HL-60/S4 treated with phorbol 12-myristate 13-acetate at 8.2 ng/mL for 4 days and 3 days (cell line): Measurements from ENCODE around the gene ZBTB16.

Experiments
- in situ Hi-C: fragments of 300-500 bp; cut with MboI; formaldehyde crosslinking; loops from 2 replicates; pipeline ENCODE4 v1.15.0; 2022; ENCODE audit warnings: low sequenced_read_pairs

The ZBTB16 gene

DNA sequence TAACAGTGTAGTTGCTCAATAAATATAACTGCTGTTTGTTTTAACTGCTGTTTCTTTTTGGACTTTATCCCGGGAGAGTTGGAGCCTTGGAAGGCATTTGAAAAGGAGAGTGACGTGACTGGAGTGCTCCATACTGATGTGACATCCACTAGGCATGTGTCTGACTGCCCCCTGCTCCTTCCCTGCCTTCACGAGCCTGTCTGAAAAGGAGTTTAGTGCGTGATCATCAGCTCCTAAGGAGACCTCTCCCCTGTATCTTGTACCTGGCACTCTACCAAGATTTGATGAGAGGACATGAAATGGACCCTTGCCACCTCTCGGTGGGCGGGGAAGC lies 22.9 kb downstream of the ZBTB16 start:
- in situ Hi-C loops, result no loop called here

DNA sequence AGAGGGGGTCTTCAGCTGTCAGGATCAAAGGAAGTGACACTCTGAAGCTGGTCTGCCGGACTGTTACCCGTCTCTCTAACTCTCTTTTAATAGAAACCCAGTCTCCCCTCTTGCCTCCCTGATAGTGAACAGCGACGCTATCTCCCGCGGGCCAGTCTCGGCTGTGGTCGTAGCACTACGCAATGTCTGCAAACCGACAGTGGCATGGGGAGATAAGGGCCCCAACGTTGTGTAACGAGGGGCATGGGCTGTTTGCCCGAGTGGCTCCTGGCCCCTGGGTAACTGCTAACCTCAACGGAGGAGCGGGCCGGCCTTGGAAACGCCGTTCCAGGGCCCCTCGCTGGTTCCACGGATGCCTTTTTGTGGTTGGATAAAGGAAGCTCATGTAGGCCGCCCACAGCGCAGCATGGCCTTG lies 23.3 kb downstream of the ZBTB16 start:
- in situ Hi-C loops, result no loop called here

DNA sequence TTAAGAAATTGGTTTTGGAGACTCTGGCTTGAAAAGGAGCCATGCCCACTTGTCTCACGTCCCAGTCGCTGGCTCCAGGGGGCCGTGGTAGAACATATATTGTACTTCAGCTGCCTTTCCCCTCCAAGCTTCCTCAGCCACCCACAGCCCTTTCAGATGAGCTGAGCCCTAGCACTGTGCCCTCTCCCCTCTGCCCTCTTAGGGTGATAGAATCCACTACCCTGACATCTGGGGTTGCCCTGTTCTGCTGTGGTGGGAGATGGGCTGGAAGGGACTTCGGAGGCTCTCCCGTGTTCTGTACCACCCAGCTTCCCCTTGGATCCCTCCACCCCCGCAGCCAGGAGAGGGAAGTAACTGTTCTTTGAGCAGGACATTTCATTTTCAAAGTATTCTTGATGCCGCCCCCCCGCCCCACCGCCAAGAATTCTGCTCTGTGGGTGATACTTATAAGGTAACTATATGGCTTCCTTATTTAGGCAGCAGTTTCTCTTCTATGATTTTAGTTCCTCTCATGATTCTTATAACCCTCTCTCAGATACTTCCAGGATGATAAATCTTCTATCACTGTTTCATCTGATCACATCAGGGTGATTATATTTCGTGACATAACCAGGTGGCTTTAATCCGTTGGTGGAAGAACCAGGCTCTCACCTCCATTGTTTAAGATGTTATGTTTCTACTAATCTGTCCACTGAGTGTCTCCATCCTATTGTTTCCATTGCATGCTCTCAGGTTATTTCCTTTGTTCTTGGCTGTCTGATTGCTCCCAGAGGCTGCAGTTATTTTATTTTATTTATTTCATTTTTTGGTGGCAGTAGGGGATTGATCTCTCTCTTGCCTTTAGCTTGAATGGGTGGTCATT lies 24.1 kb downstream of the ZBTB16 start:
- in situ Hi-C loops, result no loop called here

DNA sequence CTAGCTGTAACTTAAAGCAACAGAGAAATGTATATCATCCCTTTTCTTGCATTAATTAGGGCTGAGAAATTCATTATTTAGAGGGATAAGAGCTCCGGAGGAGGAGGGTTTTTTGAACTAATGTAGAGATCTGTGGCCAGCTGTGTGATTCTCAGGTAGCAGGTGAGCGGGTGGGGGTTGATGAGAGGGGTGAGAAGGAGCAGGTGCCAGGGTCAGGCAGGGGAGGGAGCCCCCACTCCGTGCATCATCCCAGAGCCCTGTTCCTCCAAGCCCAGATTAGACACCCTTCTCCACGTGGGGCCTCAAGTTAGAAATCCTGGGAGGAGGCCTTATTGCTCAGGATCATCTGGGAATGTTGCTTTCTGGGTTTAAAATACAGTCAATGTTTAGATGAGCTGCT lies 24.9 kb downstream of the ZBTB16 start:
- in situ Hi-C loops, result no loop called here

DNA sequence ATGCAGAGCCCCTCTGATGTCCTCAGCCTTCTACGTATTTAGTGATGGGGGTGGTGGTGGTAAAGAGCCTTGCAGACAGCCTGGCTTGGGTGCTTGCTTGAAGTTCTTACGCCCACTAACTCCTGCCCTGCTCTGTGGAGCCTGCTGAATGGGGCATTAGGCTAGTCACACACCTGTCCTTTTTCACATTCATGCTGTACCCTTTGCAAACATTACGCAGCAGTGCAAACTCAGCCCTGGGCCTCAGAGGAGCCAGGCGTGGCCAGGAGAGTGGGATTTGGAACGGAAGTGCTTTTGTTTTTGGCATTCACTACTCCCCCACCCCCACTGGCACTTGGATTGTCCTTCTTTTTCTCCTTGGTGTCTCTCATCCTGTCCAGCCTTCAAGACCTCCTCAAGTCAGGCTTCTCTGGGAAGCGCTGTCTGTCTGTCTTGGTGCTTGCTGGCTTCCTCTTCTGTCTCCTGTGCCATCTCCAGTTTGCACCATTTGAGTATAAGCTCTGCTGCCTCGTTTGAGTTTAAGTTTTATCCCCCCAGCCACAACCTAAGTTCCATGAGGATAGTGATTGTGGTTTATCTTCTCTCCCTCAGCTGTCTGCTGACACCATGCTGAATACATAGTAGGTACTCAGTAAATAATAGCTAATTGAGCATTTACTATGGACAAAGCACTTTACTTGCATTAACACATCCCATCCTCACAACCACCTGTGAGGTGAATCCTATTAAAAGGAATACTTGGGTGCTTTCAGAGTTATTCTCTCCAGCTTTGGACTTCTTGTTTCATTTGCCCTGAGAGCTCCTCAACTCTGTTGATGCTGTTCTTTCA lies 26.7 kb downstream of the ZBTB16 start:
- in situ Hi-C loops, result no loop called here

DNA sequence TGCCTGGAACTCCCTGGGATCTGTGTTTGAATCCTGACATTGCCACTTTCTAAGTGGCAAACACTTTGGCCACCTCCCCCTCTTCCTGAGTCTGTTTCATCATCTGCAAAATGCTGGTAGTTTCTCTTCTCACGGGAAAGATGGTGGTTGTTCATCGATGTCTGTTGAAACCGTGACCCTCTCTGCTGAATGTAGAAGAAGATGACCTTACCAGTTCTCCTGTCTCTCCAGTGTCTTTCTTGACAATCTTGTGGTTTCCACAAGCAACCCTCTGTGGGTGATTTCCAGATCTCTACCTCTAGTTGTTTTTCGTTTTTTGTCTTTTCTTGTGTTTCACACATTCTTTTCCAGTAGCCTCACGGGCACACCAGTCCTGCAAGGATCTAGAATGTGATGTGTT lies 27.5 kb downstream of the ZBTB16 start:
- in situ Hi-C loops, result no loop called here

DNA sequence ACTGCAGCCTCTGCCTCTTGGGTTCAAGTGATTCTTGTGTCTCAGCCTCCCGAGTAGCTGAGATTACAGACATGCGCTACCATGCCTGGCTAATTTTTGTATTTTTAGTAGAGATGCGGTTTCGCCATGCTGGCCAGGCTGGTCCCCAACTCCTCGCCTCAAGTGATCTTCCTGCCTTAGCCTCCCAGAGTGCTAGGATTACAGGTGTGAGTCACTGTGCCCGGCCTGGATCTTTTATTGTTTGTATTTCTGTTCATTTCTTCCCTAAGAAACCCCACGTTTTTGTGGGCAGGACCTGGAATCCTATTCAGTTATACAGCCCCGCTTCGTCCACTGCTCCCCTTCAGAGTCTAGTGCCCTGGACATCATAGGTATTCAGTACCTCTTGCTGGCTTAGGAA lies 28.7 kb downstream of the ZBTB16 start:
- in situ Hi-C loops, result no loop called here

DNA sequence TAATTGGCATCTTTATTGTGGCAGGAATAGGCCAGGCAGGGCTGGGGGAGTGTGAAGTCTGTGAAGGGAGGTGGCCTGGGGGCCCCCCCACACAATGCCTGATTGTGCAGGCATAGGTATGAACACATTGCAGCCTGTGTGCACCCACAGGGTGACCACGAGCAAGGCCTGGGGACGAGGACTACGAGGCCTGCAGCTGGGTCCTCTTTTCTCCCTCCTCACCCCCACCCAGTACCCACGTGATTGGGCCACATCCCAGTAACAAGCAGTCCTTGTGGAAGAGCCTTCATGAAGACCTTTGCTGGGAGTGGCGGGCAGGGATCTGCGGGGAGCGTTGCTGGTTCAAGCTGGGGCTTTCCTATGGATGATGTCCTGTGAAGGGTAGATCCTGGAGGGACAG lies 29.3 kb downstream of the ZBTB16 start:
- in situ Hi-C loops, result no loop called here

DNA sequence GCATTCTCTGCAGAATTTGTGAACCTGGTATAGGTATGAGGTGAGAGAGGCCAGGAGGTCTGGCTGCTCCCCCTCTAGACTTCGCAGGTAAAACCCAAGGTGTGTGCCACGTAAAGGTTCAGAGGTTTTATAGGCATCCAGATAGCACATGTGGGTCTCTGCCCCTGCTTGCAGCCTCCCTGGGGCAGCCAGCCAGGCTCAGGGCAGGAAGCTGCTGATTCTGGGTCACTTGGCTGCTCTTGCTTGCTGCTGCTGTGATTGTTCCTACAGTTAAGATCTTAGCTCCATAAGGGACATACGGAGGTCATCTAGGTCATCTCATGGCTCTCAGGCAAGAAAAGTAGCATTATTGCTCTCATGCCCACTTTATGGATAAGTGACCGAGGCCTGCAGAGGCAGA lies 30.2 kb downstream of the ZBTB16 start:
- in situ Hi-C loops, result no loop called here

DNA sequence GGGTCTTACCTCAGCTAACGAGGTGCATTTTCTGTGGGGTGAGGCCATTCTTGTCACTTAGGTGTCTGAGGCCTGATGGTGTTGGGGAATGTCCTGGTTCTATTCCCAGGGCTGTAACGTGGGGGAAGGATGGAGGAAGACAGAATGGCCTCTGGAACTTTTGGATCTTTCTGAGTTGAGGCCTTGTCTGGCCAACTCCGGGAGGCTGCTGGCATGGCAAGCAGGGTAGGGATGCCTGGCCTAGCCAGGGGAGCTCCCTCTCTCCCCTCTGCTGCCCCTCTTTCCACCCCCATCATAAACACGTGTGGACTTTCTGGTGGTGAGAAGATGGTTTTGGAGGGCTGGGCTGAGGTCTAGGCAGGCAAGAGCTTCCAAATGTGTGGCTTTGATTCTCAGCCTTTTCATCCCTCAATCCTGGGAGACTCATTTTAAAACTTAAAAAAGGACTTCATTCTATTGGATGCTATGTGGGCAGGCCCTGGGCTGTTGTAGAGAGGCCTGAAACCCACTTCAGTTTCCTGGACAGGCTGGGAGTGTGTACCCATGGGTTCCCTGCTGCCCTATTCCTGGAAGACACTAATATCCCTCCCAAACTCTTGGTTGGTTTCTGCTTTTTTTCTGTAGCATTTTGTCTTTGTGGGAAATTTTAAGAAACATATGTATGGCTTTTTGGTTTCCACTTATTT lies 30.9 kb downstream of the ZBTB16 start:
- in situ Hi-C loops, result no loop called here

DNA sequence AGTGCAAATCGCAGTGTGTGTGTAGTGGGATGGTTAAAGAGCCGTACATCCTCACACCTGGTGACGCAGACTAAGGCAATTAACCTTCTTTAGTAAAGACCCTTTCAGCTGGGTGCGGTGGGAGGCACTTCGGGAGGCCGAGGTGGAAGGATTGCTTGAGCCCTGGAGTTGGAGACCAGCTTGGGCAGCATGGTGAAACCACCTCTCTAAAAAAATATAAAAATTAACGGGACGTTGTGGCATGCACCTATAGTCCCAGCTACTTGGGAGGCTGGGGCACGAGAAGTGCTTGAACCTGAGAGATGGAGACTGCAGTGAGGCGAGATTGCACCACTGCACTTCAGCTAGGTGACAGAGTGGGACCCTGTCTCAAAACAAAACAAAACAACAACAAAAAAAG lies 31.5 kb downstream of the ZBTB16 start:
- in situ Hi-C loops, result no loop called here

DNA sequence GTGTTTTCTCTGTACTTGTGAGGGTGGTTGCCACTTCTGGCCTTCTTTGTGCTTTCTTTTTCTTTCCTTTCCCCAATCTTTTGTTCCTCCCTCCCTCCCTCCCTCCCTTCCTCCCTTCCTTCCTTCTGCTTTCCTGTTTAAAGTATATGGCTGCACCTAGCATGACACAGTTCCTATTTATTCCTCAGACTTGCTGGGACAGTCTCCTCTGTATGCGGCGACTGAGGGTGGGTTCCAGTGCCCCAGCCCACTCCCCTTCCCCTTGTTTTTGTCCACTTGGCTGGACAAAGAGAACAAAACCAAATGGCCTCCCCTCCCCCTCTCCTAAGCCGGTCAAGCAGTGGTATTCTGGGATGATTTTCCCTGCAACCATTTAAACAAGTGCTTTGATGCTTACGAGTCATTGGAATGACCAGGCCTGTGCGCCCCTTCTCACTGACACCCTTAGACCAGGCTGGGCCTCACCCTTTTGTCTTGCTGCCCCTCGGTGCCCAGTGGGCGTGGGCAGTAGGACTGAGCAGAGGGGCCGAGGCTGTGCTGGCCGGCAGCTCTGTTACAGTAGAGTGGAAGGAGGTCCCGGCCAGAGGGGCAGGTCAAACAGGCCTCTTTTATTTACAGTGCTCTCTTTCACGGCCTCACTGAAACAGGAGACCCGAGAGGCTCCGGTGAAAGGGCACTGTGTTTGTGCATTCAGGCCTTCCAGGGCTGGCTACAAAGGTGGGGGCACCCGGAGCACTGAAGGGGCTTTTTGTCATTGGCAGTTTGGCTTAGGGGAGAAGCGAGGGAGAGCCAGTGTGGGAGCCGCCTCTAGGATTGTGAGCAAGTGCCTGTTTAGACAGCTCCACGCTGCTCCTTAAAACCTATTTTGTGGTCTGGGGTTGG lies 32.2 kb downstream of the ZBTB16 start:
- in situ Hi-C loops, result no loop called here

DNA sequence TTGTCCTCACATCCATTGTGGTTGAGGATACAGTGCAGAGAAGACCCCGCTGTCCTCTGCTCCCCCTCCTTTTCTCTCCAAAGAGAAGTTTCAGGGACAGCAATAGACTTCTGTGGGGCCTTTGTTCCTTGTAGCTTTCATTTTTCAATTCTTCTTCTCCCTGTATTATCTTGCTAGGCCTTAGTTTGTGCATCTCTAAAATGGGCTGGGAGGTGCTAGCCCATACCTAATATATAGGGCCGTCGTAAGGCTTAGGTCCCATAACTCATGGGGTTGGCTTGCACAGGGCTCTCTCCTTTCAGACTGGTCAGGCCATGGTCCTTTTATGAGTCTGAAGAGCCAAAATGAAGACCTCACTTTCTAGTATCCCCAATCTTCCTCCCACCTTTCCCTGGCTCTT lies 33.0 kb downstream of the ZBTB16 start:
- in situ Hi-C loops, result no loop called here

DNA sequence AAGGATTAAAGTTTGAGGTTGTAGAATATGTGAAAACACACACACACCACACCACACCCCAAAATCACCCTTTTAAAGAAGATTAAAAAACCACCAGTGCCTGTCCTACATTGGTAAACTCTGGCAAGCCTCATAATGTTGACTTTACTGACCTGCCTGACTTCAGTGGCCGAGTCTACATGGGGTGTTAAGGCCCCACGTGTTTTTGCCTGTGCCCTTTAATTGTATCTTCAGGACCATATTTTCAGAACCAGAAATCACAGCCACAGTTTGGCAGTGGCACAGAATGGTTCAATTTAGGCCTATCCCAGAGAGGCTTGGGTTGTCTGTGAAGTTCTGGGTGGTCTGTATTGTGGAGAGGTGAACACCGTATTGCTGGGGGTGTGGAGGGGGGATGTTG lies 33.4 kb downstream of the ZBTB16 start:
- in situ Hi-C loops, result no loop called here

DNA sequence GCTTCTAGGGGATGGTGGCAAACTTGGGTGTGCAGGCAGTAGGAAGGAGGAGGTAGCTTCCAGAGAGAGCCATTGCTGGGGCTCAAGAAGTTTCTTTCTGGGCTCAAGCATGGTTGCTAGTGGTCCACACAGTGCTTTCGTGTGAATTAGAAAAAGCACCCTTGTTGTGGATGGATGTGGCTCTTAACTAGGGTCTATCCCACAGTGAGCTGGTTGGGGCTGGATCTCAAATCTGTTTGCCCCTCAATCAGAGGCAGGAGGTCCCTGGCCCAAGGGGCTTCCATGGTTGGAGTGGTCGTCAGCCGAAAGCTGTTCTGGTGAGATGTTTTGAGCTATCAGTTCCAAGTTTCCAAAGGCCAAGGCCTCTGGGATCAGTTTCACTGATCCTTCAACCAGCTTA lies 35.0 kb downstream of the ZBTB16 start:
- in situ Hi-C loops, result no loop called here

DNA sequence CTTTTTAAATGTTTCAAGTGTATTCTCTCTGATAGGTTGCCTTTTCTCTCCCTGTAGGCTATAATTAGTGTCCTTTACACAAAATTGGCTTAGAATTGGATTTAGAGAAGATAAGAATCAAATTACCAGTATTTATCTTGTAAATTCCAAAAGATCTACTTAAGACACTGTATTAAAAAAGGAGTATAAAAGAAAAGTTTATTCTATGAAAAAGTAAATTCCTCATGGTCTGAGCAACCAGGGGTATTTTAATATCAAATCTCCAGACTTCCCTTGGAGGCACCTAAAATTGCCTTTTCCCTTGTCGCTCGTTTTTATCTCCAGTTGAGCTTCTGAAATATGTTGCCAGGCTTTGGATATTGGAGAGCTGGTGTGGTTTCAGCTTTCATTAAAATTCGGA lies 36.4 kb downstream of the ZBTB16 start:
- in situ Hi-C loops, result no loop called here

DNA sequence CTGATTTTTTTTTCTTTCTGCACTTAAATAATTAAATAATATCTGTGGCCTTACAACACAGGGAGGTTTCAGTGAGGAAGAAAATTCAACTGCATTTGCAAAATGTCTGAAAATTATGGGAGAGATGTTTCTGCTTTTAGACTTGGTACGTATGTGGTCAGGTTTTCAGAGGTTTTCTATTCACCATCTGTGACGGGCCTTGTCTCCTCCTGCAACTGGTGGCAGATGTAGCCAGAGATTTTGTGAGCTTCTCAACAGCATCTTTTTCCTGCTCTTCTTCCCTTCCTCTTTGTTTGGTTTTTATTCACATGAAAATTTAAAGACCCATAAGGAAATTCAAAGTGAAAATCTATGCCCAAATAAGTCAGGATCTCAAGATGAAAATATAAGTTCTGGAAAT lies 38.3 kb downstream of the ZBTB16 start:
- in situ Hi-C loops, result no loop called here

DNA sequence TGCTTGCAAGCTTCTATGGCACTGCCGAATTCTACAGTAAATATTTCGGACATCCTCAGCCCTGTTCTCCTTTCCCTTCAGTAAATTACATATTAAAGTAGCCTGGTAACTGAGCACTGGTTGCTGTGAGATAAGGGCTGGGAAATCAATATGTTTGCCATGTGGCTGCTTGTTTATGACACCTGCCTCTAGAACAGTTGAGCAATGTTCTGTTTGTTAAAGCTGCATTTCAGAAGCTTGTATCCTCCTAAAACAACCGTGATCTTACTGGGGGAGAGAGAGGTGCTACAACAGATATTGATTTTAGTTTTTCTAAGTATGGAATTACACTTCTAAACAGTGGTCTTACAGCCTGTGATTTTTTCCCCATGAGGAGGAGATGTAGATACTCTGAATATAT lies 39.4 kb downstream of the ZBTB16 start:
- in situ Hi-C loops, result no loop called here

DNA sequence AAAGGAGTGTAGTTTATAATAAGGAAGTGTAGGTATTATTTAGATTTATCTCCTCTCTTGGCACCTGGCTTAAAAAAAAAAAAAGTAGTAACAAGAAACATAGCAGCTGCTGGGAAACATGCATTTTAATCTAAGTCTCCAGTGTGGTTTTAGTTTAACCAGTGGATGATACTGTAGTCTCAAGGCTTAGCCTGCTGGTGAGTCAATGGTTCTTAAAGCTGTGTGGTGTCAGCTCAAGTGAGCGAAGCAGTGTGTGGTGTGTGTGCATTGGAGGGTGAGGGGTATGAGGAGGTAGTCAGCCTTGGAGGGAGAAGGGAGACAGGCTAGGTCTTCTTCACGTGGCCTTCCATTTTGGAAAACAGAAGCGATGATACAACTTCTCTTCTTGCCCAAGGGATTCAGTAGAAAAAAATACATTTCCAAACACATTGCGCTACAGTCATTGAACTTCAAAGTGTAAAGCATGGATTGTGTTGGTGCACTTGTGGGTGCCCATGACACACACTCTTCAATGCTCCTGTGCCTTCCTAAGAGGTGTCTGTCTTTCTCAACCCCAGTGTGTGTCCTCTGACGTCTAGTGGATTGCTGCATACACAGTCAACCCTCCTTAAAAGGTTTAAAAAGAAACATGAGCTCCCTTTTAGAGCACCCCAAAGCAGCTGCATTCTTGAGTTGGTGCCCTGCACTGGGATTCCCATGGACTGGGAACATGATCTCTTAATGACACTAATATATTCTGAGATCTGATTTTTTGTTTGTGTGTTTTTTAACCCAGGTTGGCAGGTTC lies 40.1 kb downstream of the ZBTB16 start:
- in situ Hi-C loops, result no loop called here
